Testis (tissue), 2 donors: ENCODE data around the gene TEDDM1.

ENCODE experiments used
- POLR2A ChIP-seq: fragments of 450-650 bp; IDR thresholded peaks from one replicate; pipeline ENCODE4 v1.6.1; 2017; ENCODE audit warnings: antibody characterized with exemption, mild to moderate bottlenecking, moderate library complexity
- TF ChIP-seq, protein P1 (sequence below), 3 experiments: fragments of 450-650 bp in 2 of 3; fragments of 200-600 bp in 1 of 3; sonication (generic) in 1 of 3; IDR thresholded peaks; one replicate each; pipeline ENCODE4 v1.5.1; 2016 to 2019; ENCODE audit warnings: antibody characterized with exemption in 3 of 3, mild to moderate bottlenecking in 2 of 3, moderate library complexity in 1 of 3

- TF ChIP-seq, protein P1, sequence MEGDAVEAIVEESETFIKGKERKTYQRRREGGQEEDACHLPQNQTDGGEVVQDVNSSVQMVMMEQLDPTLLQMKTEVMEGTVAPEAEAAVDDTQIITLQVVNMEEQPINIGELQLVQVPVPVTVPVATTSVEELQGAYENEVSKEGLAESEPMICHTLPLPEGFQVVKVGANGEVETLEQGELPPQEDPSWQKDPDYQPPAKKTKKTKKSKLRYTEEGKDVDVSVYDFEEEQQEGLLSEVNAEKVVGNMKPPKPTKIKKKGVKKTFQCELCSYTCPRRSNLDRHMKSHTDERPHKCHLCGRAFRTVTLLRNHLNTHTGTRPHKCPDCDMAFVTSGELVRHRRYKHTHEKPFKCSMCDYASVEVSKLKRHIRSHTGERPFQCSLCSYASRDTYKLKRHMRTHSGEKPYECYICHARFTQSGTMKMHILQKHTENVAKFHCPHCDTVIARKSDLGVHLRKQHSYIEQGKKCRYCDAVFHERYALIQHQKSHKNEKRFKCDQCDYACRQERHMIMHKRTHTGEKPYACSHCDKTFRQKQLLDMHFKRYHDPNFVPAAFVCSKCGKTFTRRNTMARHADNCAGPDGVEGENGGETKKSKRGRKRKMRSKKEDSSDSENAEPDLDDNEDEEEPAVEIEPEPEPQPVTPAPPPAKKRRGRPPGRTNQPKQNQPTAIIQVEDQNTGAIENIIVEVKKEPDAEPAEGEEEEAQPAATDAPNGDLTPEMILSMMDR (IDR thresholded peaks at IDR 0.05) = no peak
- TF ChIP-seq POLR2A = no peak
Measured at GRCh38 chr1:182410620-182411273, 10.3 kb upstream of the TEDDM1 start.
